Measurements from ENCODE around the gene MRPS25.

Gene MRPS25

GRCh38 chr3:15017191-15017590, 47.9 kb downstream of the MRPS25 start:
- DNase-seq (ENCODE audit: extremely low spot score) = no peak
- no peak for TF ChIP-seq FOXM1 (IDR thresholded peaks at IDR 0.05; ENCODE audit: borderline replicate concordance)
- POLR2A ChIA-PET = no interaction called here
- CTCF ChIA-PET = no interaction called here

DNA sequence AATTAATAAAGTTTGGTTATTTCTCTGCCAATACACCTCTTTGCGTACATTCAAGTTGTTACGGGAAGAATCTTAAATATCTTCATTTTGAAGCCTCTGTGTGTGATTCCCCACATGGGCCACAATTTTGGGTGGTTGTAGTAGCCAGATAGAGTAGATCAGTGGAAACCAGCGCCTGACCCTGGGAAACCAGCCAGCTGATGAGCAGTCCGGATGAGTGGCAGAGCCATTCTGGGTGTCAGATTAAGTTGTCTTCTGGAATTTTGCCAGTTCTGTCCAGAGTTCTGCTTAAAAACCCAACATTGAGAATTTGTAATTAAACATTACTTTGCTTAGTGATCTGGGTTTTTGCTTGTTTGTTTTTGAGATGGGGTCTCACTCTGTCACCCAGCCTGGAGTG, 49.7 kb downstream of the MRPS25 start:
- CTCF ChIA-PET = no interaction called here
- no peak for DNase-seq (ENCODE audit: extremely low spot score)
- TF ChIP-seq TARDBP (IDR thresholded peaks at IDR 0.05) (no peak), CTBP1 (IDR thresholded peaks at IDR 0.05; ENCODE audit: borderline replicate concordance) (no peak), FOXM1 (IDR thresholded peaks at IDR 0.05; ENCODE audit: borderline replicate concordance) (no peak), SUZ12 (IDR thresholded peaks at IDR 0.05) (no peak), FOXK2 (IDR thresholded peaks at IDR 0.05) (no peak), L3MBTL2 (conservative IDR thresholded peaks at IDR 0.05) (no peak), FOXA1 (IDR thresholded peaks at IDR 0.05) (no peak), ARNT (IDR thresholded peaks at IDR 0.05) (no peak), NFRKB (IDR thresholded peaks at IDR 0.05) (no peak), ZNF384 (IDR thresholded peaks at IDR 0.05) (no peak), HDGF (IDR thresholded peaks at IDR 0.05; ENCODE audit: borderline replicate concordance) (no peak), SP1 (IDR thresholded peaks at IDR 0.05) (no peak), LEF1 (IDR thresholded peaks at IDR 0.05; ENCODE audit: borderline replicate concordance) (no peak), ELF4 (IDR thresholded peaks at IDR 0.05) (no peak), BHLHE40 (IDR thresholded peaks at IDR 0.05; ENCODE audit: borderline replicate concordance) (no peak)
- TF ChIP-seq, protein P1, sequence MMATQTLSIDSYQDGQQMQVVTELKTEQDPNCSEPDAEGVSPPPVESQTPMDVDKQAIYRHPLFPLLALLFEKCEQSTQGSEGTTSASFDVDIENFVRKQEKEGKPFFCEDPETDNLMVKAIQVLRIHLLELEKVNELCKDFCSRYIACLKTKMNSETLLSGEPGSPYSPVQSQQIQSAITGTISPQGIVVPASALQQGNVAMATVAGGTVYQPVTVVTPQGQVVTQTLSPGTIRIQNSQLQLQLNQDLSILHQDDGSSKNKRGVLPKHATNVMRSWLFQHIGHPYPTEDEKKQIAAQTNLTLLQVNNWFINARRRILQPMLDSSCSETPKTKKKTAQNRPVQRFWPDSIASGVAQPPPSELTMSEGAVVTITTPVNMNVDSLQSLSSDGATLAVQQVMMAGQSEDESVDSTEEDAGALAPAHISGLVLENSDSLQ (IDR thresholded peaks at IDR 0.05) = no peak
- POLR2A ChIA-PET = interaction anchor here (0.6 kb wide), 1 partner anchor 826 kb away, joined by 3 read pairs; no protein-coding TSS in a partner anchor

GRCh38 chr3:15014606-15015328, 50.3 kb downstream of the MRPS25 start:
- TF ChIP-seq HDGF (IDR thresholded peaks at IDR 0.05; ENCODE audit: borderline replicate concordance) = no peak
- POLR2A ChIA-PET = interaction anchor here (0.6 kb wide), 1 partner anchor 827 kb away, joined by 3 read pairs; no protein-coding TSS in a partner anchor
- DNase-seq (ENCODE audit: extremely low spot score) = no peak
- CTCF ChIA-PET = no interaction called here

DNA sequence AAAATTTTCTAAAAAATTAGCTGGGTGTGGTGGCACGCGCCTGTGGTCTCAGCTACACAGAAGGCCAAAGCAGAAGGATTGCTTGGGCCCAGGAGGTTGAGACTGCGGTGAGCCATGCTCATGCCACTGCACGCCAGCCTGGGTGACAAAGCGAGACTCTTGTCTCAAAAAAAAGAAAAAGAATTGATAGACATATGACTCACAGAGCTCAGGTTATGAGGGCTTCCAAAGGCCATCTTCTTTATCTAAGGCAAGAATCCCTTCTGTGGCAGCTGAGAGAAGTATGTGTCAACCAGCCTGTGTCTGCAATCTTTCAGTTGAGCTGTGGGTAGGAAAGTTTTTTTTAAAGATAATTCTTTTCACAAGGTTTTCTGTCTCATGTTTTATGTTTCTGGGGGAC, 53.9 kb downstream of the MRPS25 start:
- DNase-seq (ENCODE audit: extremely low spot score) = no peak
- TF ChIP-seq SP1 (IDR thresholded peaks at IDR 0.05) = no peak
- TF ChIP-seq FOXK2 (IDR thresholded peaks at IDR 0.05) = no peak
- TF ChIP-seq FOXM1 (IDR thresholded peaks at IDR 0.05; ENCODE audit: borderline replicate concordance) = no peak
- TF ChIP-seq TARDBP (IDR thresholded peaks at IDR 0.05) = no peak
- TF ChIP-seq ARNT (IDR thresholded peaks at IDR 0.05) = no peak
- TF ChIP-seq ZNF384 (IDR thresholded peaks at IDR 0.05) = no peak
- TF ChIP-seq ELF4 (IDR thresholded peaks at IDR 0.05) = no peak
- no peak for TF ChIP-seq SUZ12 (IDR thresholded peaks at IDR 0.05)
- no peak for TF ChIP-seq HDGF (IDR thresholded peaks at IDR 0.05; ENCODE audit: borderline replicate concordance)
- TF ChIP-seq L3MBTL2 (conservative IDR thresholded peaks at IDR 0.05) = no peak
- no peak for TF ChIP-seq FOXA1 (IDR thresholded peaks at IDR 0.05)
- TF ChIP-seq CTBP1 (IDR thresholded peaks at IDR 0.05; ENCODE audit: borderline replicate concordance) = no peak
- CTCF ChIA-PET = interaction anchor here (1.2 kb wide), 1 partner anchor 40 kb away, joined by 4 read pairs; no protein-coding TSS in a partner anchor
- POLR2A ChIA-PET = interaction anchor here (2.1 kb wide), 1 partner anchor 54 kb away, joined by 6 read pairs; the partner anchor contains the start of gene MRPS25

DNA sequence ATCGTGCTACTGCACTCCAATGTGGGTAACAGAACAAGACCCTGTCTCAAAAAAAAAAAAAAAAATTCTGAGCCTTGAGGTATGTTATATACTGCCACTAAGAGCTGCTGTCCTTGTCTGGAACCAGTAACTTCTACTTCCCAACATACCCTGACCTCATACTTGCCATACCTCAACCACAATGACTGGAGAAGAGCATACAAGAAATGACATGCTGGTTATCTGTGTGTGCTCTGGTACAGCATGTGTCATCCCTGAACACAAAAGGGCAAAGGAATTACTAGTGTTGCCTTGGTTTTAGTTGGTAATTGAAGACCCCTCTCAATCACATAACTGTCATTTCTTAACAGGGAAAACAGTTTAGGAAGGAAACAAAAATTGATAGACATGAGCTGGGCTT, 54.5 kb downstream of the MRPS25 start:
- no peak for DNase-seq (ENCODE audit: extremely low spot score)
- POLR2A ChIA-PET = interaction anchor here (2.1 kb wide), 1 partner anchor 54 kb away, joined by 6 read pairs; the partner anchor contains the start of gene MRPS25
- CTCF ChIA-PET = interaction anchor here (1.2 kb wide), 1 partner anchor 40 kb away, joined by 4 read pairs; no protein-coding TSS in a partner anchor
- TF ChIP-seq TARDBP (IDR thresholded peaks at IDR 0.05) = no peak
- no peak for TF ChIP-seq ELF4 (IDR thresholded peaks at IDR 0.05)
- TF ChIP-seq, protein P1 (IDR thresholded peaks at IDR 0.05) = no peak
- no peak for TF ChIP-seq NFRKB (IDR thresholded peaks at IDR 0.05)
- TF ChIP-seq FOXA1 (IDR thresholded peaks at IDR 0.05) = no peak
- no peak for TF ChIP-seq LEF1 (IDR thresholded peaks at IDR 0.05; ENCODE audit: borderline replicate concordance)
- TF ChIP-seq L3MBTL2 (conservative IDR thresholded peaks at IDR 0.05) = no peak
- no peak for TF ChIP-seq HDGF (IDR thresholded peaks at IDR 0.05; ENCODE audit: borderline replicate concordance)
- no peak for TF ChIP-seq CTBP1 (IDR thresholded peaks at IDR 0.05; ENCODE audit: borderline replicate concordance)
- TF ChIP-seq ARNT (IDR thresholded peaks at IDR 0.05) = no peak
- no peak for TF ChIP-seq FOXM1 (IDR thresholded peaks at IDR 0.05; ENCODE audit: borderline replicate concordance)

- CTCF ChIA-PET = no interaction called here
- TF ChIP-seq SUZ12 (IDR thresholded peaks at IDR 0.05) (no peak), LEF1 (IDR thresholded peaks at IDR 0.05; ENCODE audit: borderline replicate concordance) (no peak), FOXA1 (IDR thresholded peaks at IDR 0.05) (no peak), CTBP1 (IDR thresholded peaks at IDR 0.05; ENCODE audit: borderline replicate concordance) (no peak), L3MBTL2 (conservative IDR thresholded peaks at IDR 0.05) (no peak), BHLHE40 (IDR thresholded peaks at IDR 0.05; ENCODE audit: borderline replicate concordance) (no peak), SP1 (IDR thresholded peaks at IDR 0.05) (no peak), ELF4 (IDR thresholded peaks at IDR 0.05) (no peak), NFRKB (IDR thresholded peaks at IDR 0.05) (no peak), ZNF384 (IDR thresholded peaks at IDR 0.05) (no peak), FOXM1 (IDR thresholded peaks at IDR 0.05; ENCODE audit: borderline replicate concordance) (no peak), FOXK2 (IDR thresholded peaks at IDR 0.05) (no peak), TARDBP (IDR thresholded peaks at IDR 0.05) (no peak), ARNT (IDR thresholded peaks at IDR 0.05) (no peak), HDGF (IDR thresholded peaks at IDR 0.05; ENCODE audit: borderline replicate concordance) (no peak)
- POLR2A ChIA-PET = no interaction called here
- no peak for DNase-seq (ENCODE audit: extremely low spot score)
Observed at GRCh38 chr3:15009167-15009566, 55.9 kb downstream of the MRPS25 start.
